Hindlimb muscle (tissue), 1 donor: ENCODE measurements around the gene MAS1. TPM values are rescaled to one million over a fixed set of nuclear protein-coding genes. Genes with fewer than 3 reads are reported as not detected.
"Not testable (repeated sequence)": the region's sequence is repeated elsewhere in the genome, so short reads cannot be mapped to it uniquely, and the experiment has no call there.

Experiments used
- DNase-seq: peaks from one replicate; pipeline ENCODE4 v3.0.0-alpha.2; 2013
- polyA plus RNA-seq: library from polyadenylated mRNA; unstranded; fragments of 120-200 nt; gene quantifications from one replicate; pipeline ENCODE4 v1.2.1, GENCODE V29; 2013; ENCODE audit not compliant: insufficient read length

The MAS1 gene
- polyA plus RNA-seq: 0.25 TPM

- DNase-seq: no peak
These were observed at the start of gene MAS1 for GRCh38 chr6:159890792-159891191. Gene MAS1 (plus strand): TSS chr6:159890988. CDS start chr6:159906956, 15,968 bp downstream.

- DNase-seq: no peak
These were observed 48.8 kb upstream of the MAS1 start for GRCh38 chr6:159842035-159842434.

GRCh38 chr6:159844737-159845645 lies 45.8 kb upstream of the MAS1 start:
- no peak for DNase-seq

- not testable (repeated sequence) for DNase-seq
These were observed 42.2 kb upstream of the MAS1 start for GRCh38 chr6:159848552-159848951.

GRCh38 chr6:159849851-159850250 lies 40.9 kb upstream of the MAS1 start:
- not testable (repeated sequence) for DNase-seq

- DNase-seq: no peak
These were observed 37.9 kb upstream of the MAS1 start for GRCh38 chr6:159852877-159853276.

GRCh38 chr6:159853754-159854153 lies 37.0 kb upstream of the MAS1 start:
- DNase-seq: no peak

GRCh38 chr6:159854959-159855358 lies 35.8 kb upstream of the MAS1 start:
- DNase-seq: no peak

- no peak for DNase-seq
These were observed 32.5 kb upstream of the MAS1 start for GRCh38 chr6:159858259-159858658.

GRCh38 chr6:159860482-159860881 lies 30.3 kb upstream of the MAS1 start:
- no peak for DNase-seq

GRCh38 chr6:159862103-159862502 lies 28.7 kb upstream of the MAS1 start:
- no peak for DNase-seq

- DNase-seq: peak; percentile 68
These were observed 27.4 kb upstream of the MAS1 start for GRCh38 chr6:159863341-159863740.

- no peak for DNase-seq
These were observed 25.4 kb upstream of the MAS1 start for GRCh38 chr6:159865226-159865920.

- no peak for DNase-seq
These were observed 24.2 kb upstream of the MAS1 start for GRCh38 chr6:159866286-159867247.

GRCh38 chr6:159871241-159871640 lies 19.5 kb upstream of the MAS1 start:
- no peak for DNase-seq

GRCh38 chr6:159871906-159872305 lies 18.9 kb upstream of the MAS1 start:
- no peak for DNase-seq

- peak; percentile 50 for DNase-seq
These were observed 16.4 kb upstream of the MAS1 start for GRCh38 chr6:159874435-159874834.

GRCh38 chr6:159875194-159875593 lies 15.6 kb upstream of the MAS1 start:
- no peak for DNase-seq

- no peak for DNase-seq
These were observed 14.5 kb upstream of the MAS1 start for GRCh38 chr6:159876242-159876641.

- no peak for DNase-seq
These were observed 13.5 kb upstream of the MAS1 start for GRCh38 chr6:159877256-159877808.

- no peak for DNase-seq
These were observed 12.4 kb upstream of the MAS1 start for GRCh38 chr6:159878341-159878740.

GRCh38 chr6:159879856-159880255 lies 10.9 kb upstream of the MAS1 start:
- DNase-seq: no peak
